ENCODE results near the gene PYGO1. TPM values are rescaled to one million over a fixed set of nuclear protein-coding genes. Genes with fewer than 3 reads are reported as not detected.

Gene PYGO1
- total and polyA plus RNA-seq, 9 of the 15 experiments (the other 6 are each of a cell fraction or from before 2014, with no cell fraction given): under 0.01 to 0.07 (median 0.02) TPM; not detected in 5

GRCh38 chr15:55496716-55497115, 91.4 kb downstream of the PYGO1 start:
- Histone ChIP-seq H3K27me3 (ENCODE audit: control insufficient read depth in 2 of 2, insufficient read depth in 2 of 2, low read length in 2 of 2) (no peaks in the 10 kb centered on the region), H3K79me2 (ENCODE audit: control insufficient read depth, insufficient read depth, low read length) (no peaks in the 10 kb centered on the region), H2AFZ (ENCODE audit: low read depth, low read length) (no peak overlapping the region), H4K20me1 (replicated peaks; ENCODE audit: control insufficient read depth, insufficient read depth, low read length) (no peaks in the 10 kb centered on the region), H3K9me3 (replicated peaks; ENCODE audit: control insufficient read depth, insufficient read depth, low read depth, low read length) (no peaks in the 10 kb centered on the region), H3K36me3 (ENCODE audit: control insufficient read depth, insufficient read depth, low read length) (no peaks in the 10 kb centered on the region), H3K4me2 (ENCODE audit: insufficient read depth, low read length) (no peak overlapping the region), H3K27ac (ENCODE audit: extremely low read depth, low read depth, low read length) (no peak overlapping the region), H3K4me1 (replicated peaks in 1 of 2; ENCODE audit: control insufficient read depth in 2 of 2, insufficient read depth in 2 of 2, low read length in 2 of 2) (peaks cover 0 to 5% of the 10 kb centered on the region in 2 experiments; a peak in 2 of 5 replicates), H3K9me1 (ENCODE audit: control insufficient read depth, insufficient read depth, low read length) (no peaks in the 10 kb centered on the region), H3K9ac (ENCODE audit: insufficient read depth in 1 of 2, low read depth in 2 of 2, low read length in 2 of 2) (no peak overlapping the region), H3K4me3 (no peak overlapping the region)
- WGBS (ENCODE audit: insufficient coverage, low coverage, missing lambda C conversion rate): 14% methylated on average over 2 of the region's 2 CpGs
- POLR2A ChIA-PET: interaction anchor here (1.3 kb wide), 1 partner anchor 9 kb away, joined by 3 read pairs; no protein-coding TSS in a partner anchor
- in situ Hi-C loops (cut with MboI): no loop called here
- no peak for ATAC-seq
- intact Hi-C loops (cut with micrococcal nuclease): no loop called here
- no TSS peak for BruUV-seq (replicated peaks)
- DNase-seq (ENCODE audit: extremely low read depth in 1 of 4, low spot score in 3 of 4): no peak
- FAIRE-seq: no peak
- no peak for TF ChIP-seq PATZ1 (CRISPR knock-in tag; IDR thresholded peaks at IDR 0.05; ENCODE audit: borderline replicate concordance)
- TF ChIP-seq ZNF316 (IDR thresholded peaks at IDR 0.05): no peak
- no peak for TF ChIP-seq ZNF280A (IDR thresholded peaks at IDR 0.05; ENCODE audit: low read depth, partially characterized antibody)
- no peak for TF ChIP-seq SIX5 (IDR thresholded peaks at IDR 0.05; ENCODE audit: borderline replicate concordance in 1 of 2, insufficient read depth in 1 of 2, low read depth in 1 of 2, low read length in 2 of 2)
- TF ChIP-seq GABPA (tag; conservative IDR thresholded peaks at IDR 0.05; ENCODE audit: low read depth): no peak
- TF ChIP-seq SMARCC2 (IDR thresholded peaks at IDR 0.05; ENCODE audit: low read depth): no peak
- no peak for TF ChIP-seq ASH1L (IDR thresholded peaks at IDR 0.05; ENCODE audit: borderline replicate concordance, low read depth, partially characterized antibody)
- no peak for TF ChIP-seq BRD4 (IDR thresholded peaks at IDR 0.05)
- TF ChIP-seq DNMT1 (IDR thresholded peaks at IDR 0.05): no peak
- TF ChIP-seq NEUROD1 (IDR thresholded peaks at IDR 0.05; ENCODE audit: borderline replicate concordance, low read depth, low read length, partially characterized antibody): no peak
- no peak for TF ChIP-seq HEY1 (CRISPR knock-in tag; IDR thresholded peaks at IDR 0.05; ENCODE audit: borderline replicate concordance)
- CTCF ChIA-PET (ENCODE audit: low intra/inter-chr PET ratio): no interaction called here
